ENCODE results near the gene TRERF1.

TRERF1 gene

GRCh38 chr6:42431356-42431755 lies 20.4 kb downstream of the TRERF1 start:
- Mint-ChIP-seq H3K36me3 (ENCODE audit: low read depth) (peaks cover 54% of the 10 kb centered on the region), H3K27ac (peak overlapping the region in 1 of 3 experiments; percentile 30), H3K4me1 (peaks cover 15% of the 10 kb centered on the region), H3K4me3 (no peak overlapping the region), H3K27me3 (ENCODE audit: low read depth) (no peaks in the 10 kb centered on the region), H3K9me3 (peaks cover 25% of the 10 kb centered on the region)
- no peak for TF ChIP-seq CTCF (IDR thresholded peaks at IDR 0.05; ENCODE audit: unreplicated experiment in 3 of 3)

GRCh38 chr6:42429836-42430235 lies 21.9 kb downstream of the TRERF1 start:
- peaks cover 22% of the 10 kb centered on the region for H3K9me3 Mint-ChIP-seq
- H3K27me3 Mint-ChIP-seq (ENCODE audit: low read depth): no peaks in the 10 kb centered on the region
- peaks cover 15% of the 10 kb centered on the region for H3K4me1 Mint-ChIP-seq
- TF ChIP-seq CTCF (IDR thresholded peaks at IDR 0.05; ENCODE audit: unreplicated experiment in 3 of 3): no peak
- no peak overlapping the region for H3K4me3 Mint-ChIP-seq
- H3K27ac Mint-ChIP-seq: no peak overlapping the region
- H3K36me3 Mint-ChIP-seq (ENCODE audit: low read depth): peaks cover 50% of the 10 kb centered on the region

- H3K36me3 Mint-ChIP-seq (ENCODE audit: low read depth): peaks cover 43% of the 10 kb centered on the region
- no peak overlapping the region for H3K4me3 Mint-ChIP-seq
- H3K27ac Mint-ChIP-seq: peak overlapping the region in 2 of 3 experiments; percentile 42 to 62
- TF ChIP-seq CTCF (IDR thresholded peaks at IDR 0.05; ENCODE audit: unreplicated experiment in 3 of 3): no peak
- H3K27me3 Mint-ChIP-seq (ENCODE audit: low read depth): no peaks in the 10 kb centered on the region
- H3K9me3 Mint-ChIP-seq: peaks cover 16% of the 10 kb centered on the region
- peaks cover 15% of the 10 kb centered on the region for H3K4me1 Mint-ChIP-seq
Observed at GRCh38 chr6:42429042-42429585, 22.6 kb downstream of the TRERF1 start.

DNA sequence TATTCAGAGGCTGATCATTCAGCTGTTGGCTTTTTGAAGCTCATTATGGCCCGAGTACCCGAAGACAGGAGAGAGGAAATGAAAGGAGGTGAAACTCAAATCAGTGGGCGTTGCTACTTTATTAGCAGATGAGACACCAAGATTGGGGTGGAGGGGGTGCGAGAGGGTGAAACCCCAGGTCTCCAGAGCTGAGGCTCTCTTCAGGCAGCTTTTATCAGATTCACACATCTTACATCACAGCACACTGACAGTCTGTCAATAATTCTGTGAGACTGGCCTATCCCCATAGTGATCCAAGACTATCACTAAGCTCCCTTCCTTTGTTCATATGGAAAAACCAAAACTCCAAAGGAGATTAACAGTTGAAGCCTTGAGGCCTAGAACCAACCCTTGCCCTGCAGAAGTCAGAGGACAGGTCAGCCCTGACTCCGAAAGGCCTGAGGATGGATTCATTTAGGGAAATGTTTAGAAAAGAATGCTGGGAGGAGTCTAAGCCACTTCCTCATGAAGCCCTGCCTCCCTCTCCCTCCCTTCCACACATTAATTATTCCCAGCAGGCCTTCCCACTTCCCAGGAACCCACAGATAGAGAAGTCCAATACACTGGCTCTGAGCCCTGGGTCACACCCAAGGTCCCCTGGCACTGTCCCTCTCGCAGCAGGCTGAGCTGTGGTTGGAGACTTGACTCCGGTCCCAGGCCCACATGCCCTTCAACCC lies 23.2 kb downstream of the TRERF1 start:
- no peaks in the 10 kb centered on the region for H3K27me3 Mint-ChIP-seq (ENCODE audit: low read depth)
- no peak overlapping the region for H3K4me3 Mint-ChIP-seq
- peak overlapping the region; percentile 42 to 64 (median 62) for H3K27ac Mint-ChIP-seq
- peaks cover 15% of the 10 kb centered on the region for H3K4me1 Mint-ChIP-seq
- peaks cover 10% of the 10 kb centered on the region for H3K9me3 Mint-ChIP-seq
- no peak for TF ChIP-seq CTCF (IDR thresholded peaks at IDR 0.05; ENCODE audit: unreplicated experiment in 3 of 3)
- peaks cover 37% of the 10 kb centered on the region for H3K36me3 Mint-ChIP-seq (ENCODE audit: low read depth)

GRCh38 chr6:42427871-42428270 lies 23.9 kb downstream of the TRERF1 start:
- Mint-ChIP-seq H3K9me3 (peaks cover 4% of the 10 kb centered on the region), H3K27me3 (ENCODE audit: low read depth) (no peaks in the 10 kb centered on the region), H3K4me3 (no peak overlapping the region), H3K36me3 (ENCODE audit: low read depth) (peaks cover 36% of the 10 kb centered on the region), H3K4me1 (peaks cover 15% of the 10 kb centered on the region), H3K27ac (peak overlapping the region; percentile 42 to 64 (median 62))
- no peak for TF ChIP-seq CTCF (IDR thresholded peaks at IDR 0.05; ENCODE audit: unreplicated experiment in 3 of 3)

DNA sequence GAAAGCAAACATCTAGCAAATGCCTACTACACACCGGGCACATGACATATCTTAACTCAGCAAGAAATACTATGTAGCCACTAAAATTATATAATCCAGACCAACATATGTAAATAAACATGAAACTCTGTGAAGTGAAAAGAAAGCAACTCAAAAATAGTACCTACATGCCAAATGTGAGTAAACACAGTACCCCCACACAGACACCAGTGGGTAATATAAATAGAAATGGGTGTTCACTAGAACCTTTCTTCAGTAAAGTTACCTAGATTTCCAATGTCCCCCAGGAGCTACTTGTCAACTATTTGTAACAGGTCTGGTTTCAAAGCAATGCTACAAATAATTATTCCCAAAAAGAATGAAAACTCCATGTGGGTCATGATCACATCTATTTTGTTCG lies 25.5 kb downstream of the TRERF1 start:
- no peak for TF ChIP-seq CTCF (IDR thresholded peaks at IDR 0.05; ENCODE audit: unreplicated experiment in 3 of 3)
- Mint-ChIP-seq H3K4me1 (peaks cover 15% of the 10 kb centered on the region), H3K9me3 (peaks cover 2% of the 10 kb centered on the region), H3K36me3 (ENCODE audit: low read depth) (peaks cover 21% of the 10 kb centered on the region), H3K4me3 (no peak overlapping the region), H3K27me3 (ENCODE audit: low read depth) (no peaks in the 10 kb centered on the region), H3K27ac (no peak overlapping the region)

All from nephron (organoid).